Stimulated activated CD8-positive, alpha-beta memory T cell treated with anti-CD3 and anti-CD28 coated beads, Interleukin-15, amount 100 ng/mL, for 24 hours (primary cell): ENCODE results near the gene DRC3.
"Not testable (repeated sequence)": the region's sequence is repeated elsewhere in the genome, so short reads cannot be mapped to it uniquely, and the experiment has no call there.

Experiments
- DNase-seq: peaks from one replicate; pipeline ENCODE4 v3.0.0-alpha.2; 2020; ENCODE audit warnings: low read depth

DRC3 gene

GRCh38 chr17:17993852-17994251 is 21.2 kb downstream of the DRC3 start:
- no peak for DNase-seq

- DNase-seq, result no peak
These were observed 21.8 kb downstream of the DRC3 start for GRCh38 chr17:17994271-17995069.

- DNase-seq, result not testable (repeated sequence)
These were observed 23.2 kb downstream of the DRC3 start for GRCh38 chr17:17995887-17996286.

GRCh38 chr17:17998934-17999333 is 26.3 kb downstream of the DRC3 start:
- no peak for DNase-seq

GRCh38 chr17:17999364-18000029 is 26.8 kb downstream of the DRC3 start:
- DNase-seq, result no peak

- DNase-seq, result no peak
These were observed 27.4 kb downstream of the DRC3 start for GRCh38 chr17:18000030-18000408.

- DNase-seq, result no peak
These were observed 29.5 kb downstream of the DRC3 start for GRCh38 chr17:18002171-18002570.

GRCh38 chr17:18004345-18004744 is 31.7 kb downstream of the DRC3 start:
- no peak for DNase-seq

GRCh38 chr17:18004884-18005305 is 32.2 kb downstream of the DRC3 start:
- DNase-seq, result no peak

- no peak for DNase-seq
These were observed 32.8 kb downstream of the DRC3 start for GRCh38 chr17:18005496-18005895.

- DNase-seq, result no peak
These were observed 34.0 kb downstream of the DRC3 start for GRCh38 chr17:18006495-18007239.

GRCh38 chr17:18008496-18009268 is 36.0 kb downstream of the DRC3 start:
- DNase-seq, result no peak

- no peak for DNase-seq
These were observed 37.2 kb downstream of the DRC3 start for GRCh38 chr17:18009609-18010420.

- no peak for DNase-seq
These were observed 38.6 kb downstream of the DRC3 start for GRCh38 chr17:18011286-18011685.

GRCh38 chr17:18014006-18014405 is 41.3 kb downstream of the DRC3 start:
- DNase-seq, result no peak

GRCh38 chr17:18015593-18015992 is 42.9 kb downstream of the DRC3 start:
- DNase-seq, result no peak

- no peak for DNase-seq
These were observed 43.8 kb downstream of the DRC3 start for GRCh38 chr17:18016426-18016825.

- no peak for DNase-seq
These were observed 45.3 kb downstream of the DRC3 start for GRCh38 chr17:18017958-18018357.

- no peak for DNase-seq
These were observed 45.8 kb downstream of the DRC3 start for GRCh38 chr17:18018411-18018921.

GRCh38 chr17:18019838-18020154 is 47.1 kb downstream of the DRC3 start:
- DNase-seq, result no peak

- DNase-seq, result no peak
These were observed 48.3 kb downstream of the DRC3 start for GRCh38 chr17:18020971-18021370.
